H1 (cell line): Measurements from ENCODE around the gene AGAP1. TPM values are rescaled to one million over a fixed set of nuclear protein-coding genes. Genes with fewer than 3 reads are reported as not detected.

Source experiments
- CTCF ChIA-PET: fragments of 300-600 bp; sonication (Branson Sonifier 250); formaldehyde crosslinking; loops from one replicate; lab custom pipeline; 2021; ENCODE audit not compliant: partially characterized antibody; lab: Charles Lee
- POLR2A ChIA-PET: fragments of 300-600 bp; sonication (Branson Sonifier 250); formaldehyde crosslinking; loops from one replicate; lab custom pipeline; 2021; ENCODE audit warnings: inconsistent platforms; ENCODE audit not compliant: partially characterized antibody; lab: Charles Lee
- DNase-seq, 2 experiments: peaks; one replicate each; pipeline versions ENCODE4 v3.0.0 to v3.0.0-alpha.2; 2010 to 2022; ENCODE audit warnings: low spot score in 2 of 2, low read depth in 1 of 2, mixed read lengths in 1 of 2
- FAIRE-seq: peaks from 2 replicates; lab custom pipeline; 2011; peaks lifted over from hg19 to GRCh38; lab: Jason Lieb, UNC
- H2AFZ ChIP-seq: 2 replicates; pipeline ENCODE4 v1.8.1; 2012; ENCODE audit warnings: low read length, inconsistent platforms
- H2AK5ac ChIP-seq: 2 replicates; pipeline ENCODE4 v1.6.1; 2013; ENCODE audit warnings: low read depth, low read length
- H2BK120ac ChIP-seq: replicated peaks from 2 replicates; pipeline ENCODE3; 2013; ENCODE audit warnings: low read depth, low read length, inconsistent platforms
- H2BK12ac ChIP-seq: 2 replicates; pipeline ENCODE4 v1.6.1; 2013; ENCODE audit warnings: low read depth, low read length
- H2BK15ac ChIP-seq: 2 replicates; pipeline ENCODE4 v1.6.1; 2013; ENCODE audit warnings: low read length
- H2BK20ac ChIP-seq: 2 replicates; pipeline ENCODE4 v1.6.1; 2013; ENCODE audit warnings: low read length
- H2BK5ac ChIP-seq: 2 replicates; pipeline ENCODE4 v1.6.1; 2013; ENCODE audit warnings: low read depth, low read length
- H3K14ac ChIP-seq: 2 replicates; pipeline ENCODE4 v1.6.1; 2013; ENCODE audit warnings: inconsistent platforms; ENCODE audit not compliant: insufficient read length
- H3K18ac ChIP-seq: 2 replicates; pipeline ENCODE4 v1.6.1; 2013; ENCODE audit warnings: low read length; ENCODE audit errors: extremely low read depth
- H3K23ac ChIP-seq: 2 replicates; pipeline ENCODE4 v1.6.1; 2013; ENCODE audit warnings: inconsistent platforms; ENCODE audit not compliant: insufficient read length
- H3K23me2 ChIP-seq: 2 replicates; pipeline ENCODE4 v1.6.1; 2013; ENCODE audit warnings: low read depth, low read length
- H3K27ac ChIP-seq: 2 replicates; pipeline ENCODE4 v1.6.1; 2011; ENCODE audit warnings: low read depth, low read length, inconsistent platforms
- H3K27me3 ChIP-seq, 4 experiments: replicated peaks in 1 of 4; 1 replicate in 1 of 4; 2 replicates in 3 of 4; pipeline versions ENCODE4 v1.6.1 to v1.8.1; 2011 to 2013; ENCODE audit warnings: low read length in 3 of 4, mild to moderate bottlenecking in 3 of 4, inconsistent platforms in 2 of 4, mixed read lengths in 2 of 4, moderate library complexity in 1 of 4; ENCODE audit not compliant: control insufficient read depth in 3 of 4, insufficient read depth in 3 of 4; ENCODE audit errors: extremely low read depth in 1 of 4
- H3K36me3 ChIP-seq, 4 experiments: 2 replicates each; pipeline versions ENCODE4 v1.6.1 to v1.8.1; 2011 to 2013; ENCODE audit warnings: mild to moderate bottlenecking in 4 of 4, low read length in 3 of 4, moderate library complexity in 2 of 4, control low read depth in 1 of 4, inconsistent platforms in 1 of 4; ENCODE audit not compliant: insufficient read depth in 4 of 4, control insufficient read depth in 2 of 4
- H3K4ac ChIP-seq: replicated peaks from 2 replicates; pipeline ENCODE3; 2013; ENCODE audit warnings: low read length, low read depth, mixed read lengths, inconsistent platforms; ENCODE audit not compliant: insufficient read length
- H3K4me1 ChIP-seq, 4 experiments: replicated peaks in 1 of 4; 1 replicate in 1 of 4; 2 replicates in 3 of 4; pipeline versions ENCODE4 v1.6.1 to v1.8.1; 2011 to 2013; ENCODE audit warnings: low read length in 3 of 4, inconsistent platforms in 2 of 4, mixed read lengths in 1 of 4; ENCODE audit not compliant: insufficient read depth in 4 of 4, control insufficient read depth in 3 of 4
- H3K4me2 ChIP-seq, 2 experiments: 2 replicates each; pipeline versions ENCODE4 v1.6.1 to v1.8.1; 2011 to 2013; ENCODE audit warnings: low read depth in 2 of 2, low read length in 2 of 2, control low read depth in 1 of 2, inconsistent platforms in 1 of 2, mild to moderate bottlenecking in 1 of 2; ENCODE audit not compliant: insufficient read depth in 1 of 2
- H3K4me3 ChIP-seq, 4 experiments: fragments of 200-600, 300-600 bp in 1 of 4; sonication (generic), shearing (Covaris generic), sonication (Bioruptor Twin) in 1 of 4; 2 replicates each; pipeline versions ENCODE4 v1.5.1 to v1.8.1; 2011 to 2016; ENCODE audit warnings: low read length in 4 of 4, low read depth in 3 of 4, control low read depth in 2 of 4, inconsistent platforms in 2 of 4, mild to moderate bottlenecking in 2 of 4, mixed read lengths in 1 of 4, moderate library complexity in 1 of 4; ENCODE audit not compliant: insufficient read depth in 2 of 4; ENCODE audit errors: extremely low read depth in 1 of 4
- H3K56ac ChIP-seq: replicated peaks from 2 replicates; pipeline ENCODE3; 2013; ENCODE audit warnings: low read depth, mild to moderate bottlenecking, mixed read lengths, low read length, inconsistent platforms; ENCODE audit not compliant: insufficient read length
- H3K79me1 ChIP-seq: 2 replicates; pipeline ENCODE4 v1.6.1; 2013; ENCODE audit warnings: low read depth, low read length, control low read depth
- H3K79me2 ChIP-seq, 2 experiments: 2 replicates each; pipeline versions ENCODE4 v1.6.1 to v1.8.1; 2012 to 2013; ENCODE audit warnings: low read length in 2 of 2, mild to moderate bottlenecking in 2 of 2, inconsistent platforms in 1 of 2; ENCODE audit not compliant: insufficient read depth in 2 of 2, control insufficient read depth in 1 of 2
- H3K9ac ChIP-seq, 4 experiments: replicated peaks in 1 of 4; 1 replicate in 1 of 4; 2 replicates in 3 of 4; pipeline versions ENCODE4 v1.6.1 to v1.8.1; 2011 to 2013; ENCODE audit warnings: low read depth in 3 of 4, low read length in 3 of 4, control low read depth in 2 of 4, mild to moderate bottlenecking in 2 of 4, moderate library complexity in 2 of 4, inconsistent platforms in 1 of 4; ENCODE audit errors: extremely low read depth in 1 of 4
- H3K9me3 ChIP-seq, 2 experiments: 2 replicates each; pipeline versions ENCODE4 v1.6.1 to v1.8.1; 2012 to 2013; ENCODE audit warnings: mild to moderate bottlenecking in 2 of 2, moderate library complexity in 2 of 2, control low read depth in 1 of 2, inconsistent platforms in 1 of 2, low read depth in 1 of 2, low read length in 1 of 2, mixed read lengths in 1 of 2; ENCODE audit not compliant: insufficient read depth in 2 of 2
- H4K20me1 ChIP-seq, 2 experiments: replicated peaks in 1 of 2; 2 replicates each; pipeline versions ENCODE3 to v1.8.1; 2011 to 2013; ENCODE audit warnings: inconsistent platforms in 2 of 2, low read length in 2 of 2, mild to moderate bottlenecking in 1 of 2; ENCODE audit not compliant: insufficient read depth in 2 of 2, control insufficient read depth in 1 of 2
- H4K5ac ChIP-seq: 2 replicates; pipeline ENCODE4 v1.6.1; 2013; ENCODE audit warnings: low read length, low read depth, mixed read lengths, inconsistent platforms; ENCODE audit not compliant: insufficient read length
- H4K8ac ChIP-seq: 2 replicates; pipeline ENCODE4 v1.8.0; 2013; ENCODE audit warnings: mild to moderate bottlenecking, moderate library complexity, low read length, inconsistent platforms; ENCODE audit not compliant: insufficient read depth; ENCODE audit errors: extremely low read depth
- H4K91ac ChIP-seq: replicated peaks from 2 replicates; pipeline ENCODE3; 2013; ENCODE audit warnings: low read length, mixed read lengths, inconsistent platforms; ENCODE audit not compliant: insufficient read length
- BRCA1 ChIP-seq: IDR thresholded peaks from 2 replicates; pipeline ENCODE4 v1.6.1; 2012; ENCODE audit warnings: low read depth, low read length, improper control_type of control experiment
- E2F6 ChIP-seq: IDR thresholded peaks from 2 replicates; pipeline ENCODE4 v1.6.1; 2012; ENCODE audit warnings: inconsistent platforms
- JUN ChIP-seq: IDR thresholded peaks from 2 replicates; pipeline ENCODE4 v1.6.1; 2011; ENCODE audit warnings: low read depth, mild to moderate bottlenecking, improper control_type of control experiment, low read length
- KDM5A ChIP-seq: fragments of 200-600 bp; IDR thresholded peaks from 2 replicates; pipeline ENCODE4 v1.7.1; 2012; ENCODE audit warnings: mild to moderate bottlenecking, low read length, inconsistent platforms, mixed read lengths
- MAFK ChIP-seq: IDR thresholded peaks from 2 replicates; pipeline ENCODE4 v1.6.1; 2012; ENCODE audit warnings: low read depth, mild to moderate bottlenecking, improper control_type of control experiment, low read length
- POLR2AphosphoS5 ChIP-seq: IDR thresholded peaks from 2 replicates; pipeline ENCODE4 v1.6.1; 2011; ENCODE audit warnings: low read depth, low read length
- POU5F1 ChIP-seq: IDR thresholded peaks from 2 replicates; pipeline ENCODE4 v1.6.1; 2011; ENCODE audit warnings: low read depth, mild to moderate bottlenecking, low read length, moderate library complexity
- RNF2 ChIP-seq: fragments of 200-900, 300-1000 bp; sonication (generic); IDR thresholded peaks from 2 replicates; pipeline ENCODE4 v1.7.1; 2016; ENCODE audit warnings: borderline replicate concordance, low read depth, mild to moderate bottlenecking, antibody characterized with exemption, low read length; ENCODE audit not compliant: poor library complexity, severe bottlenecking; ENCODE audit errors: missing control alignments
- SP2 ChIP-seq: IDR thresholded peaks from 2 replicates; pipeline ENCODE4 v1.6.1; 2012; ENCODE audit warnings: mild to moderate bottlenecking, low read length, inconsistent platforms
- SP4 ChIP-seq: IDR thresholded peaks from 2 replicates; pipeline ENCODE4 v1.6.1; 2012; ENCODE audit warnings: low read length, inconsistent platforms
- SUZ12 ChIP-seq: fragments of 200-600 bp; sonication (generic); IDR thresholded peaks from 2 replicates; pipeline ENCODE4 v1.6.1; 2012; ENCODE audit warnings: mild to moderate bottlenecking, inconsistent platforms, low read length, moderate library complexity, mixed read lengths
- TAF1 ChIP-seq: IDR thresholded peaks from 2 replicates; pipeline ENCODE4 v1.6.1; 2011; ENCODE audit warnings: mild to moderate bottlenecking, low read depth, low read length
- ZNF274 ChIP-seq: IDR thresholded peaks from 2 replicates; pipeline ENCODE4 v1.7.0; 2012; ENCODE audit warnings: low read length, borderline replicate concordance; ENCODE audit errors: extremely low read depth
- WGBS, 2 experiments: shearing (Covaris generic) in 1 of 2; methylation state at CpG; one replicate each; pipeline versions ENCODE4 v1.1.6 to v1.1.7; 2013 to 2015; ENCODE audit warnings: low lambda C conversion rate in 2 of 2, mixed read lengths in 2 of 2, inconsistent platforms in 1 of 2, low coverage in 1 of 2, missing lambda C conversion rate in 1 of 2; ENCODE audit not compliant: insufficient replicate concordance in 2 of 2, insufficient coverage in 1 of 2, insufficient read length in 1 of 2; ENCODE audit errors: extremely low coverage in 1 of 2, missing lambda C conversion rate in 1 of 2; 5-methylcytosine and 5-hydroxymethylcytosine counted together
- polyA plus RNA-seq, 7 experiments: library from polyadenylated mRNA; depleted of rRNA in 3 of 7; stranded (reverse) in 5 of 7; unstranded in 2 of 7; fragments of >200 nt in 5 of 7; fragments of 200-250 nt in 2 of 7; gene quantifications; 1 replicate in 5 of 7; 2 replicates in 1 of 7; 4 replicates in 1 of 7; pipeline versions ENCODE4 v1.2.1 to v1.2.3, GENCODE V29; 2011 to 2013; ENCODE audit warnings: missing spikeins in 2 of 7, mixed read lengths in 2 of 7
- total RNA-seq: library from RNA; stranded (reverse); fragmentation: NEBNext Ultra II Directional; extraction: Animal tissue kit (Norgen Biotek cat#: 25700); gene quantifications from 2 replicates; pipeline ENCODE4 v1.2.1, GENCODE V29; 2021

The AGAP1 gene
- total and polyA plus RNA-seq, 2 of the 8 experiments (the other 6 are each of a cell fraction or from before 2014, with no cell fraction given): 18.1 to 39.4 TPM

- Histone ChIP-seq H3K4ac (no peak overlapping the region), H3K18ac (no peak overlapping the region), H3K27me3 (no peaks in the 10 kb centered on the region), H3K4me2 (no peak overlapping the region), H3K9ac (no peak overlapping the region), H4K5ac (no peak overlapping the region), H4K91ac (no peak overlapping the region), H3K23ac (no peak overlapping the region), H3K79me1 (peaks cover 29% of the 10 kb centered on the region), H3K79me2 (peaks cover 0 to 88% of the 10 kb centered on the region in 2 experiments; a peak in 2 of 4 replicates), H2BK120ac (no peak overlapping the region), H3K56ac (no peak overlapping the region), H3K27ac (no peak overlapping the region), H3K4me3 (no peak overlapping the region), H3K23me2 (no peaks in the 10 kb centered on the region), H2AK5ac (no peak overlapping the region), H4K20me1 (peaks cover 2 to 35% of the 10 kb centered on the region in 2 experiments), H3K36me3 (no peaks in the 10 kb centered on the region), H2BK5ac (no peak overlapping the region), H3K9me3 (no peaks in the 10 kb centered on the region), H3K14ac (no peak overlapping the region), H2BK20ac (no peak overlapping the region), H2AFZ (no peak overlapping the region), H3K4me1 (peaks cover 0 to 14% (median 4%) of the 10 kb centered on the region in 4 experiments; a peak in 4 of 7 replicates), H2BK12ac (no peak overlapping the region), H2BK15ac (no peak overlapping the region), H4K8ac (no peak overlapping the region)
- DNase-seq: no peak
- TF ChIP-seq JUN: no peak
- no peak for TF ChIP-seq MAFK
- no peak for TF ChIP-seq SUZ12
- TF ChIP-seq ZNF274: no peak
- no peak for TF ChIP-seq POLR2AphosphoS5
- TF ChIP-seq SP2: no peak
- TF ChIP-seq BRCA1: no peak
- no peak for TF ChIP-seq KDM5A
- TF ChIP-seq RNF2: no peak
- no peak for TF ChIP-seq POU5F1
- no peak for TF ChIP-seq E2F6
- TF ChIP-seq TAF1: no peak
- no peak for TF ChIP-seq SP4
- WGBS, 2 experiments: 85% methylated on average over 6 of the region's 6 CpGs; no CpG with 5 or more reads in 1 of the 2 experiments
- POLR2A ChIA-PET: interaction anchor here (0.6 kb wide), 1 partner anchor 369 kb away, joined by 3 read pairs; no protein-coding TSS in a partner anchor
- CTCF ChIA-PET: interaction anchor here (0.7 to 1.2 kb wide), 5 partner anchors 15 to 57 kb away, joined by 3 read pairs; no protein-coding TSS in a partner anchor
- no peak for FAIRE-seq
These were observed 60.5 kb downstream of the AGAP1 start for GRCh38 chr2:235554385-235554784.
